Measurements from ENCODE around the gene MRPL17.

- TF ChIP-seq CTCF (optimal IDR thresholded peaks at IDR 0.05 in 1 of 3, IDR thresholded peaks at IDR 0.05 in 1 of 3, conservative IDR thresholded peaks at IDR 0.05 in 1 of 3; ENCODE audit: extremely low read depth in 1 of 3, insufficient read depth in 2 of 3, low read length in 3 of 3) (no peak), EZH2 (IDR thresholded peaks at IDR 0.05; ENCODE audit: low read length) (no peak)
These were observed 50.7 kb downstream of the MRPL17 start for GRCh38 chr11:6632116-6633073.

Measured in keratinocyte (primary cell).